Stimulated activated CD4-positive, alpha-beta T cell treated with anti-CD3 and anti-CD28 coated beads, Interleukin-15, amount 100 ng/mL, for 1 hour (primary cell): ENCODE measurements around the gene CEACAM8.
"Not testable (repeated sequence)": the region's sequence is repeated elsewhere in the genome, so short reads cannot be mapped to it uniquely, and the experiment has no call there.

Experiments used
- DNase-seq, 2 donors: peaks; one replicate each; pipeline ENCODE4 v3.0.0-alpha.2; 2020; ENCODE audit warnings: low read depth in 1 of 2, low spot score in 1 of 2

The CEACAM8 gene

DNA sequence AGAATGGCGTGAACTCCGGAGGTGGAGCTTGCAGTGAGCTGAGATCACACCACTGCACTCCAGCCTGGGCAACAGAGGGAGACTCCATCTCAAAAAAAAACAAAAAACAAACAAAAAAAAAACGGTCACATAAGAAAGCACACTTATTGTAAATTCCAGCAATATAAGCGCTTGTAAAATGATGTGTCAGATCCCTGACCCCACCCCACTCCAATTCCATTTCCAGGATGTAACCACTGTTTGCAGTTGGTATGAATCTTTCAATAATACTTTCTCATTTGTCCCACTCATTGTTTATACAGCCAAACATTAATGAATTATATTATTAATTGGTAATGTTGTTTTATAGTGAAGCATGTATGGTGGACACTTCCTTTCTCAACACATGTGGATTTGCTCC lies 50.6 kb downstream of the CEACAM8 start:
- DNase-seq: no peak

- no peak for DNase-seq
These were observed 51.9 kb downstream of the CEACAM8 start for GRCh38 chr19:42542791-42543190.

GRCh38 chr19:42540071-42540553 lies 54.6 kb downstream of the CEACAM8 start:
- DNase-seq: no peak

DNA sequence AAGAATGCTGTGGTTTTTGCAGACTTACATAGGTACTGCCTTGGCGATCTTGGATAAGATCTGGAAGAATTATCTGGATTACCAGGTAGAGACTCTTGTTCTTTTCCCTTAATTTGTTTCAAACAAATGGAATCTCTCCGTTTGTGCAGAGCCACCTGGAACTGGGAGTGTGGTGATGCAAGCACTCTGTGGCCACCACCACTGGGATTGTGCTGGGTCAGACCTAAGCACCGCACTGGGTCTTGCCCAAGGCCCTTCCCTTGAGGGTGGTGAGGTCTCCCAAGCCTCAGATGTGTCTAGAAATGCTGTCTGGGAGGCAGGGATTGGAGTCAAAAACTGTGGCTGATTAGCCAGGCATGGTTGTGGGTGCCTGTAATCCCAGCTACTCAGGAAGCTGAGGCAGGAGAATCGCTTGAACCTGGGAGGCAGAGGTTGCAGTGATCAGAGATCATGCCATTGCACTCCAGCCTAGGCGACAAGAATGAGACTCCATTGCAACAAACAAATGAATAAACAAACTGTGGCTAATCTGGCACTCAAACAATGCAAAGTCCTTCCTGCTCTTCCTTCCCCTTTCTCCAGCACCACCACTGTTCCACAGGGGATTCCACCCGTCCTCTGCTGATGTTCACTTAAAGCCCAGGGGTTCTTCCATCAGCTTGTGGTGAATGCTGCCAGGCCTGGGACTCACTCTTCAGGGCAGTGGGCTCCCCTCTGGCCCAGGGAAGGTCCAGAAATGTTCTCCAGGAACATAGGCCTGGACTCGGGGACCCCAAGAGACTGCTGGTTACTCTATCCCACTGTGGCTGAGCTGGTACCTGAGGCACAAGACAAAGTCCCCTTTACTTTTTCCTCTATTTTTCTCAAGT lies 55.6 kb downstream of the CEACAM8 start:
- no peak for DNase-seq

- DNase-seq: not testable (repeated sequence)
These were observed 59.4 kb downstream of the CEACAM8 start for GRCh38 chr19:42535276-42535675.

DNA sequence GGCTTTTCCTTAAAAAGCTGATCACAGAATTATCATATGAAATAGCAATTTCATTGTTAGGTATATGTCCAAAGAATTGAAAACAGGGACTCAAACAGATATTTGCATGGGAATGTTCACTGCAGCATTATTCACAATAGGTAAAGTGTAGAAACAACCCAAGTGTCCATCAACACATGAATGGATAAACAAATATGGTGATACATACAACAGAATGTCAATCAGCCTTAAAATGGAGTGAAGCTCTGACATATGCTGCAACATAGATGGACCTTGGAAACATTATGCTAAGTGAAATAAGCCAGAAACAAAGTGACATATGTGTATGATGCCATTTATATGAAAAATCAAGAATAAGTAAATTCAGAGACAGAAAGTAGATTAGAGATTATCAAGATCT lies 60.3 kb downstream of the CEACAM8 start:
- no peak for DNase-seq

- DNase-seq: no peak
These were observed 61.8 kb downstream of the CEACAM8 start for GRCh38 chr19:42532891-42533290.

DNA sequence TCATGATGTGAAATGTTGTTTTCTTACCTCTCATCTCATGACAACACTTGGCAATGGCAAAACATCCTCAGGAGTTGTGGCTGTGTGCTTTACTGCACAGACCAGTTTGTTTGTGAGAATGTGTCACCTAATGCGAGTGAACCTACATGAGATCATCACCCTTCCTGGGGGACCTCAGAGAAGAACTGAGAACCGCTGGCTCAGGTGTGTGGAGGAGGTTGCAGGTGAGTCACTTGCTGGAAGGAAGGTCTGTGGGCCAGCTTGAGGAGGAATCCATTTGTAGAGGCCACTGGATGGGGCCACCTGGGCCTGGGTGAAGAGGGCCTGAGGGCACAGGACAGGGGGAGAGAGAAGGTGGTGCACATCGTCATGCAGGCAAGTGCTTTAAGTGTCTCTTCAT lies 63.4 kb downstream of the CEACAM8 start:
- DNase-seq: no peak
